Fibroblast of villous mesenchyme (primary cell): ENCODE data around the gene USP47. TPM values are rescaled to one million over a fixed set of nuclear protein-coding genes. Genes with fewer than 3 reads are reported as not detected.

Experiments used
- DNase-seq: peaks from one replicate; pipeline ENCODE4 v3.0.0-alpha.2; 2010; ENCODE audit warnings: low read depth
- H3K4me3 ChIP-seq: 2 replicates; pipeline ENCODE4 v1.5.1; 2011; ENCODE audit warnings: low read depth, mild to moderate bottlenecking, low read length
- total RNA-seq: library from RNA; depleted of rRNA; stranded (reverse); fragments of >200 nt; gene quantifications from 2 replicates; pipeline ENCODE4 v1.2.3, GENCODE V29; 2012
- TF ChIP-seq, protein P1 (sequence below): IDR thresholded peaks from 2 replicates; pipeline ENCODE4 v1.5.1; 2012; ENCODE audit warnings: low read depth, mild to moderate bottlenecking, low read length; ENCODE audit not compliant: insufficient read depth

USP47 gene
- total RNA-seq, 1 donor: 116 TPM

DNA sequence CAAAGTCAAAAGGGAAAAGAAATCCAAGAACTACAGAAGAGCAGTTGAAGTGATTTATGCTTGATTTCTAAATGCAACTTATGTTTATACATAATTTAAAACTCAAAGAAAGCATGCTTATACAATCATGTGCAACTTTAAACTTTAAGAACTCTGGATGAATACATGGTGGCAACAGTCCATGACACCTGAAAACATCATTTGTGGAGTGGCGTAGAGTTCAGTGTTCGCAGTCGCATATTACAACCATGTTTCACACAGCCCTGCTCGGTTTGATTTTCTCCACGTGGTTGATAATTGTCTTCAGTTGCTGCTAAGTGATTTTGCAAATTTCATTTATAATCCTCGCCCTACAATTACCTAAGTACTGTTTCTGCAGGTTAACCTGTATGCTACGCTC is 121.3 kb downstream of the USP47 start:
- TF ChIP-seq, protein P1, sequence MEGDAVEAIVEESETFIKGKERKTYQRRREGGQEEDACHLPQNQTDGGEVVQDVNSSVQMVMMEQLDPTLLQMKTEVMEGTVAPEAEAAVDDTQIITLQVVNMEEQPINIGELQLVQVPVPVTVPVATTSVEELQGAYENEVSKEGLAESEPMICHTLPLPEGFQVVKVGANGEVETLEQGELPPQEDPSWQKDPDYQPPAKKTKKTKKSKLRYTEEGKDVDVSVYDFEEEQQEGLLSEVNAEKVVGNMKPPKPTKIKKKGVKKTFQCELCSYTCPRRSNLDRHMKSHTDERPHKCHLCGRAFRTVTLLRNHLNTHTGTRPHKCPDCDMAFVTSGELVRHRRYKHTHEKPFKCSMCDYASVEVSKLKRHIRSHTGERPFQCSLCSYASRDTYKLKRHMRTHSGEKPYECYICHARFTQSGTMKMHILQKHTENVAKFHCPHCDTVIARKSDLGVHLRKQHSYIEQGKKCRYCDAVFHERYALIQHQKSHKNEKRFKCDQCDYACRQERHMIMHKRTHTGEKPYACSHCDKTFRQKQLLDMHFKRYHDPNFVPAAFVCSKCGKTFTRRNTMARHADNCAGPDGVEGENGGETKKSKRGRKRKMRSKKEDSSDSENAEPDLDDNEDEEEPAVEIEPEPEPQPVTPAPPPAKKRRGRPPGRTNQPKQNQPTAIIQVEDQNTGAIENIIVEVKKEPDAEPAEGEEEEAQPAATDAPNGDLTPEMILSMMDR: no peak
- DNase-seq: no peak

DNA sequence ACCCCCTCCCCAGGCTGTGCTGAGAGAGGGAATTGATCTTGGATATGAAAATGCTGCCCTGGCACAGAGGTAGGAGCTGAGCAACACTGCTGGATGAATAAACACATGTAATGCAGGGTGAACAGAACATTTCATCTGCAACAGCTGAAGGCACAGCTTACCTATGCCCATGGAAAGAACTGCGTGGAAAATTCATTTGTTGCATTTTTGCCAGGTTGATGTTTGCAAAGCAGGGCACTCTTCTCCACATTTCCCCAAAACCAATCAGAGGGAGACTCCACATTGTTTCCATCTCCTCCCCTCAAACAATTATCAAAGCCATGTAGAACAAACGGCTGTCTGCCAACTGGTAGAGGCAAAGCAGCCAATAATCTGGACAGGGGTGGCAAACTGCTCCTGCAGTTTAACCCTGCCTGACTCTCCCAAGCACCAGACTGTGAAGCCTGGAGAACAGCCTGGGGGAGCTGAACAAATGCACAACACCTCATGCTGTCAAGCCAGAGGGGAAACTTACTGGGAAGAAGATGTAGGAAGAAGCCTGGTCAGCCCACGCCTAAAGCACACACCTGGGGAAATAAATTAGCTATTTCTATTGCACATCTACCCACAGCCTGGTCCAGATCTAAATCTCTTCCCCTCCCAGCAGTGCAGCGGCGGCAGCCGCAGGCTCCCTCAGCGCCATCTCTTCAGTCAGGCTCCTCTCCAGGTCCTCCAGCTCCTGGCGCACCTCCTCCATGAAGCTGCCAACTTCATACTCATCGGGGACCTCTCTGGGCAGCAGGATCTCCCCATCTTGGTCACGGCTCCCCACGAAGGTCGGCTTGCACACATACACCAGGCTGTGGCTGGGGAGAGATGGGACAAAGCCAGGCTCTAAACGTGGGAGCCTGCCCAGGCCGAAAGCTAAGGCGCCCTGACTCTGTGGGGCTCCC is 122.3 kb downstream of the USP47 start:
- TF ChIP-seq, protein P1: no peak
- DNase-seq: no peak
- H3K4me3 ChIP-seq: no peak overlapping the region

More for the DNA sequence above, 121.3 kb downstream of the USP47 start:
- H3K4me3 ChIP-seq: no peak overlapping the region

DNA sequence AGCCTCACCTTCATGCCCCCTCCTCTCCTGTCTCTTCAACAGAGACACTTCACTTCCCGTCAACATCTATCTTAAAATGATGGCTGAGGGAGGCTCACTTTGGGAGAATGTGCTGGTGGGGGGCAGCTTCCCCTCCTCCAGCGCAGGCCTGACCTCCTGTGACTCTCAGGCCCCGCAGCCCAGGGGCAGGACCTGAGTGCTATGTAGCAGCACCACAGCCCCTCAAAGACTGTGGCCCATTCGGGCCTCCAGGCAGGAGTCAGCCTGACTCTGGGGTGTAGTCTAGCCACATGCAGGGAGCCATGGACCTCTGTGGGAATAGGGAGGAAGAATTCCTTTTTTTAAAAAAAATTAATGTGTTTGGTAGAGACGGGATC is 123.0 kb downstream of the USP47 start:
- TF ChIP-seq, protein P1: no peak
- H3K4me3 ChIP-seq: no peak overlapping the region
- no peak for DNase-seq

DNA sequence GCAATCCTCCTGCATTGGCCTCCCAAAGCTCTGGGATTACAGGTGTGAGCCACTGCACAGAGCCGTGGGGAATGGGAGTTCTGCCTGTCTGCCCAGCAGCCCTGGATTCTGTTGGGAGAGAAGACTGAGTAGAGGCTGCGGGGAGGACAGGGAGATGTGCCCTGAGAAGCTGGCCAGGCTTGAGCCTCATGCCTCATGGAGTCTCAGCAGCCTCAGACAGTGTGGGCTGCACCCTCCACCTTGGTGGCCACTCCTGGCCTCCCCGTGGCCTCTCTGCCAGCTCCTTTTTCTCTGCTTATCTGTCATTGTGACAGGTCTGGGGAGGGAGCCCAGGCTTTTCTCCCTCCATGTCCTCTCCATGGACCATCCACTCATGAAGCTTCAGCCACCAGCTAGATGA is 123.4 kb downstream of the USP47 start:
- H3K4me3 ChIP-seq: no peak overlapping the region
- DNase-seq: no peak
- TF ChIP-seq, protein P1: no peak

DNA sequence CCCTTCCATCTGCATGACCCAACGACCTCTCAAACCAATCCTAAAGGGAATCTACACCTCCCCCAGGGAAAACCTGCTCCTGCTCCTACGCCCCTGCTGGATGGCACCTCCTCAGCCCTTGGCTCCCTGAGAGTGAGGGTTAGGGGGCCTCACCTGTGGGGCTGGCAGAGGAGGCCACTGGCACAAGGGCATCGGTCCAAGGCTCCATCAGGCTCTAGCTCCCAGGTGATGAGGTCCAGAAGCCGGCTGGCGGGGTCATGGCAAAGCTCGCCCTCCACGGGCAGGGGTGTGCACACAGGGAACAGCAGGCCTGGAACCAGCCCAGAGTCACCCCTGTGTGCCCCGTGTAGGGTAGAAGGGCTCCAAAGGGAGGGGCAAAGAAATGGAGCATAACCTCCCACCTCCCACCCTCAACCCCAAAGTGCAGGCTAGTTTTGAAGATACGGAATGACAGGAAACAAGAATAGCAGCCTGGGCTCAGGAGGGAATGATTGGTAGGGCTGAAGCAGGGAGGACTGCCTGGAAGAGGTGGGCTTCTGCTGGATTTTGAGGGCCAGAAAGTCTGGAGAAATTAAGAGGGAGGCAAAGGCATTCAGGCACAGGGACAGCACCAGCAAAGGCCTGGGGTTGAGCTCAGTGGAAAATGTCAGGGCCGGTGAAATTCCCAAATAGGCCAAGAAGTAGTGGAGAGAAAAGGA is 124.0 kb downstream of the USP47 start:
- TF ChIP-seq, protein P1: no peak
- no peak overlapping the region for H3K4me3 ChIP-seq
- DNase-seq: no peak

DNA sequence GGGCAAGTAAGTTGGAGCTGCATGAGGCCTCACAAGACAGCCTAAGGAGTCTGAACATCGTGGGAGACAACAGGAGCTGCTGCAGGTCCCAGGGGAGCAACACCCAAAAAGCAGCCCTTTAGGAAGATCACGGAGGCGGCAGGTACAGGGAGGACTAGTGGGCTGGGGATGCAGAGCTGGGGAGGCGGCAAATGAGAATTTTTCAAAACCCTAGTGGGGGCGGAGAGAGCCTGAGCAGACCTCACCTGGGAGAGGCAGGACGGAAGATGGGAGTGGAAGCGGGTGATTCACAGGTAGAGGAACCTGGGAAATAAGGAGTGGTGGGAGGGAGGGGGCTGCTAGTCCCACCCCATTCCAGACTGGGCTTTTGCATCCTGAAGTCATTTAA is 124.6 kb downstream of the USP47 start:
- TF ChIP-seq, protein P1: no peak
- no peak for DNase-seq

More for the DNA sequence above, 124.6 kb downstream of the USP47 start:
- H3K4me3 ChIP-seq: no peak overlapping the region
